ENCODE data around the gene P2RY6. TPM values are rescaled to one million over a fixed set of nuclear protein-coding genes. Genes with fewer than 3 reads are reported as not detected.

Gene P2RY6
- total and polyA plus RNA-seq, 2 of the 4 experiments (the other 2 are of a cell fraction), result 0.44 TPM; not detected in 1

DNA sequence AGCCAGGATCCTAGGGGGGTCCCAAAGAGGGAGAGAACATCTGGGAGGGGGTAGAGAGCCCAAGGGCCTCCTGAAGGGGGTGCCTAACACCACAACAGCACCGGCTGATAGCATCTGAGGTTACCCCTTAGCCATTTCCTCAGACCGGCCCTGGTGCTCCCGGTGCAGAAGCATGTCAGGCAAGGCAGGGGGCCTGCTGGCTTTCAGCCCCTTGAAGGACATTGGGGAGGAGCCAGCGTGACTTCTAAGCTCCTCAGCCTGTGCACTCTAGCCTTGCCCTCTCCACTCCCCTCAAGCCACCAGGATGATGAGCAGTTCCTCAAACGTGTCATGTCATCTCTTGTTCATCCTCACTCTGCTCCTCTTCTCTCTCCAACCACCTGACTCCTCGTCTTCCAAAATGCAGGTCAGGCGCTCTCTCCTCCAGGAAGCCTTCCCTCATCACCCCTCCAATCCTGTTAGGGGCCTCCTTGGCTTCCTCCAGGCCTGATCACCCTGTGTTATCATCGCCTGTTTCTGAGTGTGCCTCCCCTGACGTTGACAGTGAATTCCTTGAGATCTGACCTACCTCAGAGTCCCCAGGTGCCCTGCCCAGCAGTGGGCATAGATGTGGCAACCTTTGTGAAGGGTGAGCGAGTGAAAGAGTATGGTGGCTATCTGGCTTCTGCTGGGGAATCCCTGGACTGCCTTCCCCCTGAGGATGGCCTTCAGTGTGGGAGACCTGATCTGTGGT is 48.0 kb upstream of the P2RY6 start:
- Histone ChIP-seq H3K4ac (ENCODE audit: low read depth, low read length) (no peak overlapping the region), H3K4me3 (ENCODE audit: insufficient read depth, low read depth, low read length) (no peak overlapping the region), H3K79me1 (ENCODE audit: low read depth in 1 of 2, low read length in 2 of 2) (no peaks in the 10 kb centered on the region), H2AK9ac (replicated peaks; ENCODE audit: low read depth, low read length, poor library complexity) (no peak overlapping the region), H2AK5ac (ENCODE audit: low read depth, low read length) (no peak overlapping the region), H3K23ac (ENCODE audit: low read depth, low read length) (no peak overlapping the region), H3K9ac (ENCODE audit: low read depth, low read length) (no peak overlapping the region), H3K14ac (replicated peaks; ENCODE audit: low read depth, low read length) (no peak overlapping the region), H2BK20ac (ENCODE audit: low read depth, low read length) (no peak overlapping the region), H2BK15ac (ENCODE audit: low read depth, low read length) (no peak overlapping the region), H3K18ac (ENCODE audit: low read depth, low read length) (no peak overlapping the region), H4K8ac (ENCODE audit: low read depth in 2 of 2, low read length in 2 of 2) (no peak overlapping the region), H2BK120ac (ENCODE audit: low read depth, low read length) (no peak overlapping the region), H3K56ac (ENCODE audit: extremely low read depth, insufficient read depth, low read length) (no peak overlapping the region), H3K27ac (ENCODE audit: insufficient read depth, low read length) (no peak overlapping the region), H4K5ac (ENCODE audit: low read depth, low read length) (no peak overlapping the region), H3K9me3 (ENCODE audit: control insufficient read depth, insufficient read depth, low read length) (no peaks in the 10 kb centered on the region), H3K36me3 (ENCODE audit: control insufficient read depth, insufficient read depth, low read length) (no peaks in the 10 kb centered on the region), H4K20me1 (ENCODE audit: insufficient read depth, low read length) (no peaks in the 10 kb centered on the region), H2BK5ac (ENCODE audit: low read depth, low read length, poor library complexity, severe bottlenecking) (no peak overlapping the region), H3K4me1 (ENCODE audit: control insufficient read depth, insufficient read depth, low read length) (peaks cover 1% of the 10 kb centered on the region; the same call in 1 of the 2 replicates), H3K9me1 (ENCODE audit: insufficient read depth, low read length) (no peaks in the 10 kb centered on the region; the same call in 1 of the 2 replicates), H3K4me2 (ENCODE audit: low read depth, low read length) (no peak overlapping the region), H4K91ac (ENCODE audit: insufficient read depth, low read depth, low read length) (no peak overlapping the region), H2AFZ (replicated peaks; ENCODE audit: low read length, poor library complexity) (no peak overlapping the region), H3K27me3 (ENCODE audit: control insufficient read depth, insufficient read depth, low read length) (peaks cover 71% of the 10 kb centered on the region)
- intact Hi-C loops (cut with micrococcal nuclease) (no loop called here), dilution Hi-C loops (cut with HindIII; ENCODE audit: low sequenced_read_pairs, unreplicated experiment) (no loop called here), in situ Hi-C loops (cut with MboI; ENCODE audit: low sequenced_read_pairs) (no loop called here)
- no TSS peak for BruUV-seq (replicated peaks)
- CTCF ChIA-PET, result no interaction called here
- TF ChIP-seq RAD21 (IDR thresholded peaks at IDR 0.05; ENCODE audit: low read length) (no peak), CHD1 (IDR thresholded peaks at IDR 0.05; ENCODE audit: low read depth, low read length) (no peak), POLR2A (IDR thresholded peaks at IDR 0.05; ENCODE audit: low read depth, low read length) (no peak), SMC3 (IDR thresholded peaks at IDR 0.05; ENCODE audit: low read depth, low read length) (no peak), ELK1 (IDR thresholded peaks at IDR 0.05; ENCODE audit: borderline replicate concordance, low read depth, low read length) (no peak), MXI1 (IDR thresholded peaks at IDR 0.05; ENCODE audit: borderline replicate concordance, low read depth, low read length) (no peak), CTCF (conservative IDR thresholded peaks at IDR 0.05; ENCODE audit: low read depth, low read length) (no peak), CEBPB (IDR thresholded peaks at IDR 0.05; ENCODE audit: low read depth, low read length) (no peak), NFE2L2 (IDR thresholded peaks at IDR 0.05; ENCODE audit: low read depth, low read length) (no peak), USF2 (IDR thresholded peaks at IDR 0.05; ENCODE audit: low read depth, low read length) (no peak), RCOR1 (IDR thresholded peaks at IDR 0.05; ENCODE audit: insufficient replicate concordance, low read length) (no peak), BHLHE40 (IDR thresholded peaks at IDR 0.05; ENCODE audit: low read depth, low read length) (no peak), RFX5 (IDR thresholded peaks at IDR 0.05; ENCODE audit: low read depth, low read length) (no peak), FOS (IDR thresholded peaks at IDR 0.05; ENCODE audit: low read depth, low read length) (no peak), MAFK (IDR thresholded peaks at IDR 0.05; ENCODE audit: low read depth, low read length) (no peak), MAZ (IDR thresholded peaks at IDR 0.05; ENCODE audit: borderline replicate concordance, low read depth, low read length) (no peak)
- WGBS, 2 experiments (ENCODE audit: extremely low coverage in 2 of 2, insufficient read length in 1 of 2), result 52% methylated on average over 2 of the region's 10 CpGs; no CpG with 5 or more reads in 1 of the 2 experiments
- DNase-seq (no peak), ATAC-seq (ENCODE audit: low read depth) (no peak)
- POLR2A ChIA-PET (ENCODE audit: unreplicated experiment), result no interaction called here

Measured in IMR-90 (cell line).